H9 (cell line): Measurements from ENCODE around the gene CCR3. TPM values are rescaled to one million over a fixed set of nuclear protein-coding genes. Genes with fewer than 3 reads are reported as not detected.

Experiments used
- DNase-seq: peaks from one replicate; pipeline ENCODE4 v3.0.0-alpha.2; 2017
- H2AFZ ChIP-seq: one replicate; pipeline ENCODE4 v1.6.1; 2013; ENCODE audit warnings: mild to moderate bottlenecking, low read length, control low read depth, moderate library complexity
- H2AK5ac ChIP-seq: 2 replicates; pipeline ENCODE4 v1.6.1; 2013; ENCODE audit warnings: low read length, control low read depth, mixed read lengths; ENCODE audit not compliant: insufficient read length
- H2BK120ac ChIP-seq: one replicate; pipeline ENCODE4 v1.6.1; 2013; ENCODE audit warnings: low read depth, mild to moderate bottlenecking, low read length, control low read depth, inconsistent platforms; ENCODE audit not compliant: poor library complexity, severe bottlenecking
- H2BK12ac ChIP-seq: 2 replicates; pipeline ENCODE4 v1.6.1; 2013; ENCODE audit warnings: low read length, control low read depth, mixed read lengths, low read depth; ENCODE audit not compliant: insufficient read length
- H2BK15ac ChIP-seq: 2 replicates; pipeline ENCODE4 v1.6.1; 2013; ENCODE audit warnings: low read depth, low read length, control low read depth
- H2BK20ac ChIP-seq: one replicate; pipeline ENCODE4 v1.6.1; 2013; ENCODE audit warnings: low read depth, mild to moderate bottlenecking, low read length, control low read depth, inconsistent platforms; ENCODE audit not compliant: poor library complexity, severe bottlenecking
- H2BK5ac ChIP-seq: 2 replicates; pipeline ENCODE4 v1.6.1; 2013; ENCODE audit warnings: low read length, control low read depth, mixed read lengths; ENCODE audit not compliant: insufficient read length
- H3K14ac ChIP-seq: 2 replicates; pipeline ENCODE4 v1.6.1; 2013; ENCODE audit warnings: low read length, control low read depth; ENCODE audit not compliant: insufficient read depth
- H3K18ac ChIP-seq: 2 replicates; pipeline ENCODE4 v1.6.1; 2013; ENCODE audit warnings: low read depth, mild to moderate bottlenecking, mixed read lengths, low read length, control low read depth; ENCODE audit not compliant: insufficient read length
- H3K23ac ChIP-seq: 2 replicates; pipeline ENCODE4 v1.6.1; 2013; ENCODE audit warnings: low read length, control low read depth, mixed read lengths, low read depth; ENCODE audit not compliant: insufficient read length
- H3K23me2 ChIP-seq: 2 replicates; pipeline ENCODE4 v1.6.1; 2013; ENCODE audit warnings: low read depth, mild to moderate bottlenecking, mixed read lengths, low read length, control low read depth; ENCODE audit not compliant: insufficient read length, poor library complexity, severe bottlenecking
- H3K27ac ChIP-seq: 2 replicates; pipeline ENCODE4 v1.5.1; 2013; ENCODE audit warnings: low read length, control low read depth, mixed read lengths, low read depth; ENCODE audit not compliant: insufficient read length
- H3K27me3 ChIP-seq: 2 replicates; pipeline ENCODE4 v1.6.1; 2013; ENCODE audit warnings: low read length, control low read depth, inconsistent platforms; ENCODE audit not compliant: insufficient read depth
- H3K4ac ChIP-seq: 2 replicates; pipeline ENCODE4 v1.6.1; 2013; ENCODE audit warnings: low read depth, mild to moderate bottlenecking, control low read depth, inconsistent platforms, low read length, moderate library complexity
- H3K4me1 ChIP-seq: 2 replicates; pipeline ENCODE4 v1.6.1; 2013; ENCODE audit warnings: low read length, control low read depth, inconsistent platforms; ENCODE audit not compliant: insufficient read depth
- H3K4me2 ChIP-seq: 2 replicates; pipeline ENCODE4 v1.6.1; 2013; ENCODE audit warnings: low read length, control low read depth, mixed read lengths; ENCODE audit not compliant: insufficient read length, insufficient read depth
- H3K56ac ChIP-seq: 2 replicates; pipeline ENCODE4 v1.6.1; 2013; ENCODE audit warnings: low read depth, mild to moderate bottlenecking, mixed read lengths, low read length, control low read depth; ENCODE audit not compliant: insufficient read length
- H3K79me1 ChIP-seq: 2 replicates; pipeline ENCODE4 v1.6.1; 2013; ENCODE audit warnings: low read depth, mild to moderate bottlenecking, moderate library complexity, low read length, control low read depth, inconsistent platforms; ENCODE audit not compliant: insufficient read depth, poor library complexity, severe bottlenecking
- H3K79me2 ChIP-seq: 2 replicates; pipeline ENCODE4 v1.6.1; 2013; ENCODE audit warnings: low read length, control low read depth, inconsistent platforms; ENCODE audit not compliant: insufficient read depth
- H3K9ac ChIP-seq: 2 replicates; pipeline ENCODE4 v1.6.1; 2013; ENCODE audit warnings: low read length, control low read depth, mixed read lengths; ENCODE audit not compliant: insufficient read length; ENCODE audit errors: extremely low read depth
- H3K9me3 ChIP-seq: one replicate; pipeline ENCODE4 v1.6.1; 2013; ENCODE audit warnings: low read depth, low read length, inconsistent platforms; ENCODE audit not compliant: control insufficient read depth
- H3T11ph ChIP-seq: one replicate; pipeline ENCODE4 v1.6.1; 2013; ENCODE audit warnings: mild to moderate bottlenecking, low read length, control low read depth, inconsistent platforms
- H4K20me1 ChIP-seq: one replicate; pipeline ENCODE4 v1.6.1; 2013; ENCODE audit not compliant: control insufficient read depth, insufficient read length, insufficient read depth
- H4K5ac ChIP-seq: 2 replicates; pipeline ENCODE4 v1.6.1; 2013; ENCODE audit warnings: low read depth, mild to moderate bottlenecking, mixed read lengths, low read length, control low read depth; ENCODE audit not compliant: insufficient read length
- H4K8ac ChIP-seq: replicated peaks from 2 replicates; pipeline ENCODE4 v1.6.1; 2013; ENCODE audit warnings: low read length, control low read depth, mixed read lengths, low read depth; ENCODE audit not compliant: insufficient read length
- H4K91ac ChIP-seq: 2 replicates; pipeline ENCODE4 v1.6.1; 2013; ENCODE audit warnings: low read depth, mild to moderate bottlenecking, moderate library complexity, mixed read lengths, low read length, control low read depth; ENCODE audit not compliant: insufficient read length
- H3K27ac Mint-ChIP-seq, 3 experiments: 2 replicates in 2 of 3; 3 replicates in 1 of 3; pipeline ENCODE4 v1.8.0; 2020 to 2021; ENCODE audit warnings: mixed read lengths in 3 of 3, mild to moderate bottlenecking in 1 of 3, moderate library complexity in 1 of 3
- H3K27me3 Mint-ChIP-seq: 2 replicates; pipeline ENCODE4 v1.8.0; 2021; ENCODE audit warnings: low read depth, mild to moderate bottlenecking, moderate library complexity, mixed read lengths
- H3K36me3 Mint-ChIP-seq, 3 experiments: 2 replicates in 2 of 3; 3 replicates in 1 of 3; pipeline ENCODE4 v1.8.0; 2020 to 2021; ENCODE audit warnings: low read depth in 3 of 3, mixed read lengths in 3 of 3; ENCODE audit not compliant: insufficient read depth in 1 of 3
- H3K4me1 Mint-ChIP-seq, 2 experiments: 2 replicates each; pipeline ENCODE4 v1.8.0; 2020; ENCODE audit warnings: mixed read lengths in 2 of 2
- H3K4me3 Mint-ChIP-seq, 2 experiments: 2 replicates in 1 of 2; 3 replicates in 1 of 2; pipeline ENCODE4 v1.8.0; 2020 to 2021; ENCODE audit warnings: mild to moderate bottlenecking in 2 of 2, mixed read lengths in 2 of 2, moderate library complexity in 1 of 2
- H3K9me3 Mint-ChIP-seq, 2 experiments: 2 replicates in 1 of 2; 3 replicates in 1 of 2; pipeline ENCODE4 v1.8.0; 2020; ENCODE audit warnings: mild to moderate bottlenecking in 2 of 2, mixed read lengths in 2 of 2, moderate library complexity in 1 of 2
- CTCF ChIP-seq: fragments of 200-600 bp; sonication (generic); conservative IDR thresholded peaks from 3 replicates; pipeline ENCODE4 v1.8.0; 2021; ENCODE audit warnings: antibody characterized with exemption, mild to moderate bottlenecking
- WGBS: extraction: QIAGEN DNeasy Blood & Tissue Kit; methylation state at CpG from one replicate; pipeline ENCODE4 v1.1.7; 2013; ENCODE audit warnings: missing lambda C conversion rate, low lambda C conversion rate, mixed read lengths; ENCODE audit not compliant: insufficient read length; ENCODE audit errors: extremely low coverage; 5-methylcytosine and 5-hydroxymethylcytosine counted together
- total RNA-seq: library from RNA; stranded (reverse); gene quantifications from 2 replicates; pipeline ENCODE4 v1.2.1, GENCODE V29; 2021

Gene CCR3
- total RNA-seq, 1 experiment from 2014 or later: not detected

GRCh38 chr3:46289966-46290365 is 47.7 kb downstream of the CCR3 start:
- Histone ChIP-seq H4K91ac (no peak overlapping the region), H3K4me2 (no peak overlapping the region), H4K8ac (no peak overlapping the region), H3K4me1 (no peaks in the 10 kb centered on the region), H3K4ac (no peak overlapping the region), H2BK15ac (no peak overlapping the region), H4K5ac (no peak overlapping the region), H4K20me1 (no peaks in the 10 kb centered on the region), H3K27ac (no peak overlapping the region), H2BK20ac (no peak overlapping the region), H3K79me2 (no peaks in the 10 kb centered on the region), H3K18ac (no peak overlapping the region), H3K9me3 (no peaks in the 10 kb centered on the region), H3K14ac (no peak overlapping the region), H3K27me3 (no peaks in the 10 kb centered on the region), H3K56ac (no peak overlapping the region), H2BK120ac (no peak overlapping the region), H3K79me1 (no peaks in the 10 kb centered on the region), H2AFZ (no peak overlapping the region), H3T11ph (no peak overlapping the region), H2AK5ac (no peak overlapping the region), H3K23ac (no peak overlapping the region), H2BK12ac (no peak overlapping the region), H3K9ac (no peak overlapping the region), H3K23me2 (no peaks in the 10 kb centered on the region), H2BK5ac (no peak overlapping the region)
- Mint-ChIP-seq H3K4me1 (no peaks in the 10 kb centered on the region), H3K27me3 (no peaks in the 10 kb centered on the region; the same call in 1 of the 2 replicates), H3K36me3 (no peaks in the 10 kb centered on the region), H3K4me3 (no peak overlapping the region), H3K27ac (no peak overlapping the region), H3K9me3 (no peaks in the 10 kb centered on the region)
- WGBS: no CpG with 5 or more reads among the region's 2 CpGs
- DNase-seq: no peak
- TF ChIP-seq CTCF: no peak
